GM12878 (cell line): ENCODE results near the gene CIAO2A. TPM values are rescaled to one million over a fixed set of nuclear protein-coding genes. Genes with fewer than 3 reads are reported as not detected.

Experiments
- ATAC-seq: fragments of 200-7000 bp; cut with Tn5 transposase; 3 replicates; pipeline ENCODE4 v1.9.1; 2020; ENCODE audit warnings: mild to moderate bottlenecking, moderate library complexity
- BruUV-seq: library from RNA; stranded (reverse); fragments of 400-500 nt; replicated peaks from 2 replicates; lab custom pipeline; 2021; lab: Mats Ljungman, UMichigan
- CTCF ChIA-PET: fragments of 300-600 bp; sonication (Branson Sonifier 250); formaldehyde crosslinking; extraction: SDS; loops from one replicate; lab custom pipeline; 2021; ENCODE audit warnings: inconsistent platforms; lab: Yijun Ruan, JAX
- POLR2A ChIA-PET: fragments of 350-600 bp; formaldehyde crosslinking; extraction: SDS; loops from one replicate; lab custom pipeline; 2021; ENCODE audit warnings: inconsistent platforms; lab: Charles Lee
- RAD21 ChIA-PET: fragments of 300-600 bp; sonication (Branson Sonifier 250); formaldehyde crosslinking; loops from one replicate; lab custom pipeline; 2023; ENCODE audit warnings: antibody characterized with exemption; ENCODE audit not compliant: unreplicated experiment; lab: Charles Lee
- SMC1A ChIA-PET: fragments of 300-600 bp; sonication (Branson Sonifier 250); formaldehyde crosslinking; loops from one replicate; lab custom pipeline; 2023; ENCODE audit not compliant: unreplicated experiment, uncharacterized antibody; lab: Charles Lee
- DNase-seq: peaks from one replicate; pipeline ENCODE4 v3.0.0-alpha.2; 2011; ENCODE audit warnings: low read depth, low spot score
- FAIRE-seq: peaks from 3 replicates; lab custom pipeline; 2011; peaks lifted over from hg19 to GRCh38; lab: Jason Lieb, UNC
- H2AFZ ChIP-seq: 2 replicates; pipeline ENCODE4 v1.6.0; 2011; ENCODE audit warnings: low read depth, low read length, control low read depth; ENCODE audit not compliant: control insufficient read depth
- H3K27ac ChIP-seq: 2 replicates; pipeline ENCODE4 v1.5.1; 2011; ENCODE audit warnings: control low read depth; ENCODE audit not compliant: control insufficient read depth, insufficient read depth
- H3K27me3 ChIP-seq, 2 experiments: replicated peaks in 1 of 2; 2 replicates each; pipeline versions ENCODE4 v1.6.0 to v1.6.1; 2011; ENCODE audit warnings: low read length in 1 of 2; ENCODE audit not compliant: control insufficient read depth in 2 of 2, insufficient read depth in 2 of 2
- H3K36me3 ChIP-seq, 2 experiments: 2 replicates each; pipeline ENCODE4 v1.5.1; 2011; ENCODE audit warnings: low read length in 1 of 2; ENCODE audit not compliant: control insufficient read depth in 2 of 2, insufficient read depth in 2 of 2
- H3K4me1 ChIP-seq: 2 replicates; pipeline ENCODE4 v1.6.1; 2011; ENCODE audit warnings: mild to moderate bottlenecking, low read length, moderate library complexity, mixed read lengths; ENCODE audit not compliant: control insufficient read depth, insufficient read depth
- H3K4me2 ChIP-seq: 2 replicates; pipeline ENCODE4 v1.6.0; 2011; ENCODE audit warnings: control low read depth; ENCODE audit not compliant: control insufficient read depth, insufficient read depth
- H3K4me3 ChIP-seq: fragments of 200-600 bp; sonication (generic); 2 replicates; pipeline ENCODE4 v1.5.1; 2016
- H3K79me2 ChIP-seq: 2 replicates; pipeline ENCODE4 v1.6.0; 2011; ENCODE audit warnings: low read length; ENCODE audit not compliant: control insufficient read depth, insufficient read depth
- H3K9ac ChIP-seq: 2 replicates; pipeline ENCODE4 v1.8.0; 2011; ENCODE audit warnings: low read length, control low read depth, mixed read lengths; ENCODE audit not compliant: control insufficient read depth, insufficient read depth
- H3K9me3 ChIP-seq: replicated peaks from 3 replicates; pipeline ENCODE4 v1.5.1; 2011; ENCODE audit warnings: mild to moderate bottlenecking, low read length; ENCODE audit not compliant: control insufficient read depth, insufficient read depth
- H4K20me1 ChIP-seq: 2 replicates; pipeline ENCODE4 v1.6.0; 2011; ENCODE audit not compliant: control insufficient read depth, insufficient read depth
- CHD4 ChIP-seq: fragments of 200-600 bp; sonication (generic); IDR thresholded peaks from 2 replicates; pipeline ENCODE4 v1.6.1; 2016; ENCODE audit warnings: mild to moderate bottlenecking
- DPF2 ChIP-seq: fragments of 450-650 bp; IDR thresholded peaks from 2 replicates; pipeline ENCODE4 v1.6.1; 2017; ENCODE audit warnings: mild to moderate bottlenecking
- ETV6 ChIP-seq, 2 experiments: fragments of 450-650 bp in 1 of 2; IDR thresholded peaks in 1 of 2; conservative IDR thresholded peaks in 1 of 2; 2 replicates each; pipeline ENCODE4 v1.6.1; 2014; ENCODE audit warnings: antibody characterized with exemption in 1 of 2, borderline replicate concordance in 1 of 2, low read depth in 1 of 2, mild to moderate bottlenecking in 1 of 2, moderate library complexity in 1 of 2
- MEF2A ChIP-seq: IDR thresholded peaks from 2 replicates; pipeline ENCODE4 v1.6.1; 2011; ENCODE audit warnings: low read depth, mild to moderate bottlenecking, low read length, moderate library complexity; ENCODE audit not compliant: insufficient read depth
- MYC ChIP-seq: IDR thresholded peaks from 2 replicates; pipeline ENCODE4 v1.6.1; 2011; ENCODE audit warnings: mild to moderate bottlenecking, low read length, moderate library complexity, inconsistent platforms; ENCODE audit not compliant: insufficient read depth, insufficient replicate concordance, insufficient read length, severe bottlenecking
- NFIC ChIP-seq: IDR thresholded peaks from 2 replicates; pipeline ENCODE4 v1.6.1; 2012; ENCODE audit warnings: low read depth, mild to moderate bottlenecking, inconsistent platforms, low read length, moderate library complexity
- POLR2A ChIP-seq: IDR thresholded peaks from 2 replicates; pipeline ENCODE4 v1.6.1; 2011; ENCODE audit warnings: low read depth, mild to moderate bottlenecking, low read length
- RAD51 ChIP-seq: fragments of 450-650 bp; IDR thresholded peaks from 2 replicates; pipeline ENCODE4 v1.6.1; 2016; ENCODE audit warnings: moderate library complexity, mild to moderate bottlenecking, inconsistent platforms
- RELB ChIP-seq: fragments of 450-650 bp; IDR thresholded peaks from 2 replicates; pipeline ENCODE4 v1.6.1; 2017; ENCODE audit warnings: low read depth, mild to moderate bottlenecking, moderate library complexity
- RFX5 ChIP-seq: IDR thresholded peaks from 2 replicates; pipeline ENCODE4 v1.6.1; 2011; ENCODE audit warnings: low read depth, low read length, improper control_type of control experiment
- SIN3A ChIP-seq: IDR thresholded peaks from 2 replicates; pipeline ENCODE4 v1.6.1; 2012; ENCODE audit warnings: low read depth, low read length, improper control_type of control experiment
- SKIL ChIP-seq: fragments of 450-650 bp; IDR thresholded peaks from 2 replicates; pipeline ENCODE4 v1.6.1; 2017; ENCODE audit warnings: mild to moderate bottlenecking, low read depth, inconsistent platforms; ENCODE audit not compliant: poor library complexity, severe bottlenecking
- SMAD5 ChIP-seq: IDR thresholded peaks from 2 replicates; pipeline ENCODE4 v1.6.1; 2016; ENCODE audit warnings: antibody characterized with exemption, low read depth
- ZZZ3 ChIP-seq: IDR thresholded peaks from 2 replicates; pipeline ENCODE4 v1.6.1; 2011; ENCODE audit warnings: low read depth; ENCODE audit not compliant: control insufficient read depth, insufficient read length
- WGBS: methylation state at CpG from one replicate; pipeline ENCODE4 v1.1.6; 2016; ENCODE audit warnings: low lambda C conversion rate; ENCODE audit not compliant: insufficient replicate concordance, insufficient coverage; ENCODE audit errors: missing lambda C conversion rate; 5-methylcytosine and 5-hydroxymethylcytosine counted together
- in situ Hi-C: fragments of 300-500 bp; cut with MboI; formaldehyde crosslinking; loops from 9 replicates; pipeline ENCODE4 v1.14.3; 2018; ENCODE audit warnings: mixed read lengths
- intact Hi-C: fragments of 100-400 bp; cut with micrococcal nuclease; formaldehyde crosslinking; loops from one replicate; pipeline ENCODE4 v1.14.2; 2022; ENCODE audit not compliant: unreplicated experiment
- polyA plus RNA-seq, 11 experiments: library from polyadenylated mRNA; depleted of rRNA in 4 of 11; unstranded in 6 of 11; stranded (reverse) in 5 of 11; fragments of >200 nt; fragmentation: Nextera tagmentation in 4 of 11; fragmentation: Illumina TruSeq in 1 of 11; extraction: Ambion mirVana in 4 of 11; extraction: Trizol in 1 of 11; gene quantifications; 1 replicate in 1 of 11; 2 replicates in 10 of 11; pipeline versions ENCODE4 v1.2.1 to v1.2.3, GENCODE V29; 2011 to 2016; ENCODE audit warnings: inconsistent platforms in 2 of 11, missing spikeins in 2 of 11, low read depth in 1 of 11
- total RNA-seq, 4 experiments: library from RNA; depleted of rRNA in 3 of 4; stranded (reverse); fragments of >200 nt in 3 of 4; fragmentation: Illumina TruSeq in 1 of 4; extraction: Trizol in 1 of 4; gene quantifications; 2 replicates each; pipeline versions ENCODE4 v1.2.1 to v1.2.3, GENCODE V29; 2013 to 2021
- TF ChIP-seq, protein P1 (sequence below): IDR thresholded peaks from 2 replicates; pipeline ENCODE4 v1.6.1; 2011; ENCODE audit warnings: low read depth, low read length, improper control_type of control experiment, borderline replicate concordance

The CIAO2A gene
- total and polyA plus RNA-seq, 10 of the 15 experiments (the other 5 are each of a cell fraction or from before 2014, with no cell fraction given), result 94.5 to 400 (median 204) TPM

DNA sequence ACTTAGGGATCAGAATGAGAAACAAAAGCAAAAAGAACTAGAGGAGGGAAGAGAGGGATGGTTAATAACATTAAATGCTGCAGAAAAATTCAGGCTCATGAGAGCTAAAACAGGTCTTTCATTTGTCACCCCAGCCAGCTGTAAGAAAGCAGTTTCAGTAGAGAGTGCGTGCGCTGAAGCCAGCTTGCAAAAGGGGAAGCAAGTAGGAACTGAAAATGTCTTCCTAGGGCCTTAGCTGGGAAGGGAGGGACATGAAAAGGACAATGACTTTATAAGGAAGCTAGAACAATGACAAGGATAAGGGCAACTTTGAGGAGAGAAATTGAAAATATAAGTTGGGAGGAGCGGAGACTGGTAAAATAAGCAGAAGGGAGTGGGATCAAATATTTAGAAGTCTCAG is 3.1 kb downstream of the CIAO2A start (continued):
- TF ChIP-seq SKIL (no peak), SMAD5 (no peak), ZZZ3 (no peak), ETV6 (conservative IDR thresholded peaks at IDR 0.05 in 1 of 2, IDR thresholded peaks at IDR 0.05 in 1 of 2; ENCODE audit: borderline replicate concordance in 1 of 2, low read depth in 1 of 2) (peak in 1 of 2 experiments; percentile 45; a peak in 1 of 4 replicates), CHD4 (no peak)

DNA sequence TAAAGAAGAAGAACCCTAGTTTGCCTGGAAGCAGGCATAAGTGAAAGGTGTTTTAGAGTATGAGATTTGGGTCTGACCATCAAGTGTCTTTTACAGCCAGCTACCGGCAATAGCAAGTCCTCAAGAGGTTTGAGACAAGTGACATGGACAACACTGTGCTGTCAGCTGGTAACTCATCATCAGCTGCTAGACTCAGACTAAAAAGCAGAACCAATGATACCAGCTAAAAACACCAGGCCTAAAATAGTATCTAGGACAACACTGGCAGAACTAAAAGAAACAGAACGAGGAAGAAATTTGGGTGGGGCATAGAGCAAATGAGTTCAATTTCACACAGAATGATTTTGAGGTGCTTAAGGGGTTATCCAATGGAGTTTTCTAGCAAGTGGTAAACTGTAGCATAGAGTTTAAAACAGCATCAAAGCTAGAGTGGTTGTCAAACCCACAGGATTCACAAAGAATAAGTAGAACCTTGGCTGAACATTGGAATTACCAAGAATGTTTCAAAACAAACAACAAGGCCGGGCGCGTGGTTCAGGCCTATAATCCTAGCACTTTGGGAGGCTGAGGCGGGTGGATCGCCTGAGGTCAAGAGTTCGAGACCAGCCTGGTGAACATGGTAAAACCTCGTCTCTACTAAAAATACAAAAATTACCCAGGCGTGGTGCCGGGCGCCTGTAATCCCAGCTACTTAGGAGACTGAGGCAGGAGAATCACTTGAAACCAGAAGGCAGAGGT is 3.9 kb downstream of the CIAO2A start:
- ChIA-PET POLR2A (interaction anchor here (0.6 to 2.8 kb wide), 13 partner anchors 10 to 489 kb away, joined by 3 to 17 read pairs (median 3); partner anchors contain the start of gene DAPK2), CTCF (interaction anchor here (0.9 to 7.2 kb wide), 12 partner anchors 19 to 480 kb away, joined by 3 to 73 read pairs (median 4); partner anchors contain the start of gene DAPK2), SMC1A (interaction anchor here (0.6 to 3.1 kb wide), 25 partner anchors 9 to 480 kb away, joined by 3 to 17 read pairs (median 4); partner anchors contain the start of gene PPIB), RAD21 (interaction anchor here (0.5 to 3.3 kb wide), 19 partner anchors 9 to 512 kb away, joined by 3 to 18 read pairs (median 5); partner anchors contain the start of gene DAPK2)
- peak overlapping the region; percentile 78 for H3K4me2 ChIP-seq
- in situ Hi-C loops, result no loop called here
- H3K27ac ChIP-seq, result peak overlapping the region; percentile 83
- peaks cover 22% of the 10 kb centered on the region for H3K4me1 ChIP-seq
- intact Hi-C loops, result loop anchor here (10.0 kb wide), 3 partner anchors 295 to 615 kb away; partner anchors contain the start of genes PCLAF, TRIP4 and USP3
- H3K9me3 ChIP-seq, result no peaks in the 10 kb centered on the region
- ATAC-seq (peak; percentile 47), FAIRE-seq (peak; percentile 47), DNase-seq (peak; percentile 68)
- H2AFZ ChIP-seq, result no peak overlapping the region
- no peaks in the 10 kb centered on the region for H3K27me3 ChIP-seq
- peak overlapping the region; percentile 57 for H3K4me3 ChIP-seq
- H4K20me1 ChIP-seq, result no peaks in the 10 kb centered on the region
- no TSS peak for BruUV-seq
- H3K9ac ChIP-seq, result peak overlapping the region; percentile 57
- peaks cover 2 to 4% of the 10 kb centered on the region in 2 experiments; a peak in 3 of 4 replicates for H3K36me3 ChIP-seq
- H3K79me2 ChIP-seq, result peaks cover 58% of the 10 kb centered on the region
- WGBS, result 3% methylated on average over 12 of the region's 12 CpGs
- TF ChIP-seq NFIC, result 0 out of 2 replicates have a peak, but pooled peaks have one; percentile 31
- peak; percentile 83 for TF ChIP-seq RFX5
- TF ChIP-seq MYC, result no peak
- peak; percentile 81; the same call in 1 of the 2 replicates for TF ChIP-seq MEF2A
- peak; percentile 85; the same call in 1 of the 2 replicates for TF ChIP-seq SIN3A
- TF ChIP-seq RAD51, result peak; percentile 55; the same call in 1 of the 2 replicates
- TF ChIP-seq RELB, result peak; percentile 28; the same call in 1 of the 2 replicates
- TF ChIP-seq, protein P1, sequence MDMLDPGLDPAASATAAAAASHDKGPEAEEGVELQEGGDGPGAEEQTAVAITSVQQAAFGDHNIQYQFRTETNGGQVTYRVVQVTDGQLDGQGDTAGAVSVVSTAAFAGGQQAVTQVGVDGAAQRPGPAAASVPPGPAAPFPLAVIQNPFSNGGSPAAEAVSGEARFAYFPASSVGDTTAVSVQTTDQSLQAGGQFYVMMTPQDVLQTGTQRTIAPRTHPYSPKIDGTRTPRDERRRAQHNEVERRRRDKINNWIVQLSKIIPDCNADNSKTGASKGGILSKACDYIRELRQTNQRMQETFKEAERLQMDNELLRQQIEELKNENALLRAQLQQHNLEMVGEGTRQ, result no peak; the same call in 1 of the 2 replicates
- no peak for TF ChIP-seq POLR2A
- TF ChIP-seq DPF2, result no peak; the same call in 1 of the 2 replicates
